Activated T-helper 1 cell treated with anti-CD3 and anti-CD28 coated beads, Interleukin-12 subunit alpha, Interleukin-12 subunit beta, Interleukin-2, Interleukin-4 antibody, amounts not matched to agents 30 ng/mL and 10 ng/mL and 1 ng/mL, durations not matched to agents 14 hours and 24 hours and 36 hours (primary cell): ENCODE measurements around the gene EIF2B4. TPM values are rescaled to one million over a fixed set of nuclear protein-coding genes. Genes with fewer than 3 reads are reported as not detected.

ENCODE experiments used
- DNase-seq: peaks from one replicate; pipeline ENCODE4 v3.0.0; 2021; ENCODE audit warnings: low spot score
- H3K27ac Mint-ChIP-seq: one replicate; pipeline ENCODE4 v1.8.0; 2021; ENCODE audit warnings: mild to moderate bottlenecking, mixed read lengths
- H3K27me3 Mint-ChIP-seq: one replicate; pipeline ENCODE4 v1.8.0; 2022; ENCODE audit warnings: mild to moderate bottlenecking, moderate library complexity, mixed read lengths; ENCODE audit not compliant: insufficient read depth
- H3K36me3 Mint-ChIP-seq: one replicate; pipeline ENCODE4 v1.8.0; 2021; ENCODE audit warnings: low read depth, mixed read lengths
- H3K4me1 Mint-ChIP-seq: one replicate; pipeline ENCODE4 v1.8.0; 2021; ENCODE audit warnings: low read depth, mixed read lengths
- H3K4me3 Mint-ChIP-seq: one replicate; pipeline ENCODE4 v1.8.0; 2021; ENCODE audit warnings: mild to moderate bottlenecking, moderate library complexity, mixed read lengths
- H3K9me3 Mint-ChIP-seq: one replicate; pipeline ENCODE4 v1.8.0; 2021; ENCODE audit warnings: mixed read lengths
- intact Hi-C: fragments of 100-400 bp; cut with micrococcal nuclease; formaldehyde crosslinking; loops from one replicate; pipeline ENCODE4 v1.15.1; 2024
- total RNA-seq: library from RNA; stranded (reverse); gene quantifications from 2 replicates; pipeline ENCODE4 v1.2.3, GENCODE V29; 2022

Gene EIF2B4
- total RNA-seq = 53.9 and 55.8 TPM in 2 replicates

- DNase-seq = peak; percentile 100
- Mint-ChIP-seq H3K27me3 (no peaks in the 10 kb centered on the region), H3K9me3 (no peaks in the 10 kb centered on the region), H3K4me3 (peak within 1 kb of the TSS; percentile 96), H3K27ac (peak within 1 kb of the TSS; percentile 98), H3K4me1 (peaks cover 43% of the 10 kb centered on the region), H3K36me3 (peaks cover 57% of the 10 kb centered on the region)
- intact Hi-C loops = loop anchor here (1.0 kb wide), 14 partner anchors 10 to 319 kb away; partner anchors contain the start of genes AGBL5, CAD, GTF3C2 and IFT172
These were observed at the start of gene EIF2B4, which contains the start of gene SNX17 for GRCh38 chr2:27370026-27370815. EIF2B4 (minus strand) TSS chr2:27370338; CDS start chr2:27370314, 24 bp downstream. SNX17 (plus strand) TSS chr2:27370616; CDS start chr2:27370744, 128 bp downstream.

GRCh38 chr2:27416151-27416550, 46.0 kb upstream of the EIF2B4 start:
- Mint-ChIP-seq H3K4me3 (no peak overlapping the region), H3K36me3 (no peaks in the 10 kb centered on the region), H3K27ac (no peak overlapping the region), H3K9me3 (no peaks in the 10 kb centered on the region), H3K27me3 (peaks cover 6% of the 10 kb centered on the region), H3K4me1 (no peaks in the 10 kb centered on the region)
- intact Hi-C loops = no loop called here
- no peak for DNase-seq

DNA sequence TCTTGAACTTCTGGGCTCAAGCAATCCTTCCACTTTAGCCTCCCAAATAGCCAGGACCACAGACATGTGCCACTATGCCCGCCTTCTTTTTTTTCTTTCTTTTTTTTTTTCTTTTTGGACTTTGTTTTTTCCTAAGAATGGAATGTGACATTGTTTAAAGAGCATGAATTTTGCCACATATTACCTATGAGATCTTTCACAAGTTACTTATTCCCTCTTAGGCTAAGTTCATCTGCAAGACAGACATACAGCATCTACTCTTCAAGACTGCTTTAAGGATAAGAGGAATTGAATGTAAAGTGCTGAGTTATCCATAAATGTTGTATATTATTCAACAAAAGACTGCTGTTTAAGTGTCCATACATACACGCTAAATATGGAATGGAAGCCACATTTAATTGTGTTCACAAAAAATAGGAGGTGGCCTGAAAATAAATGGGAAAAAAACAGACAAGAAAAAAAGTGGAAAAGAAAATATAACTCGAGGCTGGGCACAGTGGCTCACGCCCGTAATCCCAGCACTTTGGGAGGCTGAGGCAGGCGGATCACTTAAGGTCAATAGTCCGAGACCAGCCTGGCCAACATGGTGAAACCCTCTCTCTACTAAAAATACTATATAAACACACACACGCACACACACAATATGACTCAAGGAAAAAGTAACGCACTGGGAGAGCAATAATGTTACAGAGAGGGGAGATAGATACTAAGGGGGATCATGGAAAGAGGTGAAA, 42.4 kb upstream of the EIF2B4 start:
- H3K4me1 Mint-ChIP-seq = peaks cover 16% of the 10 kb centered on the region
- no peak overlapping the region for H3K27ac Mint-ChIP-seq
- intact Hi-C loops = no loop called here
- H3K4me3 Mint-ChIP-seq = no peak overlapping the region
- DNase-seq = no peak
- peaks cover 3% of the 10 kb centered on the region for H3K36me3 Mint-ChIP-seq
- H3K27me3 Mint-ChIP-seq = peaks cover 2% of the 10 kb centered on the region
- H3K9me3 Mint-ChIP-seq = no peaks in the 10 kb centered on the region

DNA sequence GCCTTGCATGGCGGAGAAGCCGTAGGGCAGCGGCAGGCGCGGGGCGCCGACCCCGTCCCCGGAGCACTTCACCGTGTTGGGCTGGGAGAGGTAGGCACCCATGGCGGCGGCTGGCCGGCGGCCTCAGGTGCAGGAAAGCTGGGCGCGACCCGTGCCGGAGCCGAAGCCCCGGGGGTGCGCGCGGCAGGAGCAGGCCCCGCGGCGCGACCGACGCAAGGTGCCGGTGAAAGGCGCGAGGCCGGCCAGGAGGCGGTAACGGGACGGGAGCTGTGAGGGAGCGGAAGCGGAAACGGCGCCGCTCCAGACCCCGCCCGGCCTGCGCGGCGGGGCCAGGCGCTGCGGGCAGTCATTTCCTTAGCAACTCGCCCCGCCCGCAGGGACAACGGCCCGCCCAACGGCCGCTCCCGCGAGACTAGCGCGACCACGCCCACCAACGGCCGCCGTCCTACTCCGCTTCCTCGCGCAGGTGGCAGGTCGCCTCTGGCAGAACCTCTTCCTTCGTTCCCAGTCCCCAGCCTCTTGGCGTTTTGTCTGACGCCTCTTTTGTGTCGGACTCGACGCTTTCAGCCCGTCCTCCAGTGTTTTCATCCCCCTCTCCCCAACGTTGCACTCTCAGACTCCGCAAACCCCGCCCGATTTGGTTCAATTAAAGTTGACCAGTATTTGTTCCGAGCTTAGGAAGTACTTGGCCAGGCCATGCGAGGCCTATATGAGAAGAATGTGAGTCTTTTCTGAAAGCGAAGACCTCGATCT, 39.4 kb upstream of the EIF2B4 start, which contains the start of gene PPM1G:
Gene PPM1G (minus strand): TSS at position 271 of the 753 bp plus-strand sequence. CDS start 169 bp downstream, at position 102.
- intact Hi-C loops = loop anchor here (1.0 to 10.0 kb wide), 8 partner anchors 19 to 220 kb away; partner anchors contain the start of genes ATRAID, CAD, CCDC121 and EIF2B4
- peak; percentile 95 for DNase-seq
- H3K4me1 Mint-ChIP-seq = peaks cover 29% of the 10 kb centered on the region
- H3K9me3 Mint-ChIP-seq = no peaks in the 10 kb centered on the region
- peak within 1 kb of the TSS; percentile 90 for H3K4me3 Mint-ChIP-seq
- H3K36me3 Mint-ChIP-seq = peaks cover 13% of the 10 kb centered on the region
- H3K27ac Mint-ChIP-seq = peak within 1 kb of the TSS; percentile 89
- H3K27me3 Mint-ChIP-seq = peaks cover 2% of the 10 kb centered on the region

GRCh38 chr2:27408601-27409320, 38.6 kb upstream of the EIF2B4 start:
- Mint-ChIP-seq H3K4me1 (peaks cover 29% of the 10 kb centered on the region), H3K27ac (peak overlapping the region; percentile 80), H3K27me3 (no peaks in the 10 kb centered on the region), H3K4me3 (peak overlapping the region; percentile 90), H3K36me3 (peaks cover 13% of the 10 kb centered on the region), H3K9me3 (no peaks in the 10 kb centered on the region)
- DNase-seq = no peak
- intact Hi-C loops = loop anchor here (1.0 to 10.0 kb wide), 8 partner anchors 20 to 221 kb away; partner anchors contain the start of genes ATRAID, CAD, CCDC121 and EIF2B4

DNA sequence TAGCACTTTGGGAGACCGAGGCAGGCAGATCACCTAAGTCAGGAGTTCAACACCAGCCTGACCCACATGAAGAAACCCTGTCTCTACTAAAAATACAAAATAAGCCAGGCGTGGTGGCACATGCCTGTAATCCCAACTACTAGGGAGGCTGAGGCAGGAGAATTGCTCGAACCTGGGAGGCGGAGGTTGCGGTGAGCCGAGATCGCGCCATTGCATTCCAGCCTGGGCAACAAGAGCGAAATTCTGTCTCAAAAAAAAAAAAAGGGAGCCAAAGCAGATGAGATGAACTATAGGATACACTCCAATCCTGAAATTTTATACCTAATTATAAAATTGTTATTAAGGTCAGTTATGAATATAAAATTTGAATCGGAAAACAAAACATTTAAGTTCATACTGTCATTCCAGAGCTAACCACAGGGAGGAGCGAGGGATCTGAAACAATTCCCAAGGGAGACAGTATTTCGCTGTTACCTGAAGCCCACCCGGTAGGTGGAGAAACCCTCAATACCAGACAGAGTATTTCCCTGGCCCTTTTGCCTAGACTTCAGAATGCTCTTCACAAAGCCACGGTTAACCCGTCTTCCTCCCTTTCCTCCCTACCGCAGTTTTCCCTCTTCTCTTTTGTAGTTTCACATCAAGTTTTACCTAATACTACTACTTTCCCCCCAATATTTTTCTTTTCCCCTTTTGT, 37.8 kb upstream of the EIF2B4 start:
- Mint-ChIP-seq H3K36me3 (peaks cover 16% of the 10 kb centered on the region), H3K27me3 (no peaks in the 10 kb centered on the region), H3K4me3 (peak overlapping the region; percentile 90), H3K4me1 (peaks cover 29% of the 10 kb centered on the region), H3K9me3 (no peaks in the 10 kb centered on the region), H3K27ac (peak overlapping the region; percentile 80)
- DNase-seq = no peak
- intact Hi-C loops = loop anchor here (10.0 kb wide), 1 partner anchor 193 kb away; the partner anchor contains the start of genes ATRAID, CAD and SLC5A6

DNA sequence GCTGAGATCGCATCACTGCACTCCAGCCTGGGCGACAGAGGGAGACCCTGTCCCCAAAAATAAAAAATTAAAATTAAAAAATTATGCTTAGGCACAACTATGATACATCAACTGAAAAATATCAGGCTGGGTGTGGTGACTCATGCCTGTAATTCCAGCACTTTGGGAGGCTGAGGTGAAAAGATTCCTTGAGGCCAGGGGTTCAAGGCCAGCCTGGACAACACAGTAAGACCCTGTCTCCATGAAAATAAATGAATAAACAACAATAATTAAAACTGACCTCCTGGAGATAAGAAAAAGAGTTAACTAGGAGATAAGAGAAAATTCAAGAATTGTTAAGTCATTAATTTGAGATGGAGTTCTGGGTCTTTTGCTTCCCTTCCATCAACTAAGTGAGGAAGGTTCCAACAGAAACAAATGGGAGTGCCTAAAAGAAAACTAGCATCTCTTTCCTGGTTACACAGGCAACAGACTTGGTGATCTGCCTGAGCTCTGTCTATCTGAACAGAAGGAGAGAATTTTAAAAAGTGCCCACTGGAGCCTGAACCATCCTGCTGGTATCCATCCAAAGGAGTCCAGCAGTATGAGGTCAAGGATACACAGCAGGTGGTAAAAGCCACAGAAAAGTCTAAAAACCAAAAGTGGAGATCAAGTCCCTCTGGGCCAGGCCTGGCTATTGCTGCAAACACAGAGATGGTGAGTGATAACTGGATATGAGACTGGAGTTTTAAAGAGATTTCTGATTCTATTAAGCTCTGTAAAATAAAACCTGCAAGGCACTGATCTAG, 30.4 kb upstream of the EIF2B4 start:
- H3K4me3 Mint-ChIP-seq = peak overlapping the region; percentile 42
- no peaks in the 10 kb centered on the region for H3K9me3 Mint-ChIP-seq
- no peaks in the 10 kb centered on the region for H3K27me3 Mint-ChIP-seq
- peaks cover 35% of the 10 kb centered on the region for H3K4me1 Mint-ChIP-seq
- H3K27ac Mint-ChIP-seq = no peak overlapping the region
- no peak for DNase-seq
- H3K36me3 Mint-ChIP-seq = peaks cover 14% of the 10 kb centered on the region
- intact Hi-C loops = loop anchor here (10.0 kb wide), 1 partner anchor 186 kb away; the partner anchor contains the start of genes ATRAID, CAD and SLC5A6

DNA sequence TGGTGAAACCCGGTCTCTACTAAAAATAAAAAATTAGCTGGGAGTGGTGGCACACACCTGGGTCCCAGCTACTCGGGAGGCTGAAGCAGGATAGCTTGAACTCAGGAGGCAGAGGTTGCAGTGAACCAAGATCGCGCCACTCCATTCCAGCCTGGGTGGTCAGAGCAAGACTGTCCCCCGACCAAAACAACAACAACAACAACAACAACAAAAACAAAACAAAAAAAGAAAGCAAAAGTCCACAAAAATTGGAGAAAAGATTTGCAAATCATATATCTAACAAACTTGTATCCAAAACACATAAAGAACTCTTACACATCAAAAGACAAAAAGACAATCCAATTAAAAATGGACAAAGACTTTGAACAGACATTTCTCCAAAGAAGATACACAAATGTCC, 28.8 kb upstream of the EIF2B4 start:
- no peaks in the 10 kb centered on the region for H3K9me3 Mint-ChIP-seq
- no peak for DNase-seq
- no peaks in the 10 kb centered on the region for H3K27me3 Mint-ChIP-seq
- H3K4me1 Mint-ChIP-seq = peaks cover 35% of the 10 kb centered on the region
- no peak overlapping the region for H3K27ac Mint-ChIP-seq
- intact Hi-C loops = no loop called here
- H3K4me3 Mint-ChIP-seq = no peak overlapping the region
- H3K36me3 Mint-ChIP-seq = peaks cover 14% of the 10 kb centered on the region

- H3K27ac Mint-ChIP-seq = no peak overlapping the region
- H3K4me3 Mint-ChIP-seq = no peak overlapping the region
- H3K27me3 Mint-ChIP-seq = no peaks in the 10 kb centered on the region
- intact Hi-C loops = no loop called here
- DNase-seq = no peak
- no peaks in the 10 kb centered on the region for H3K9me3 Mint-ChIP-seq
- peaks cover 15% of the 10 kb centered on the region for H3K36me3 Mint-ChIP-seq
- peaks cover 36% of the 10 kb centered on the region for H3K4me1 Mint-ChIP-seq
These were observed 23.1 kb upstream of the EIF2B4 start for GRCh38 chr2:27393225-27393624.

- intact Hi-C loops = no loop called here
- Mint-ChIP-seq H3K9me3 (no peaks in the 10 kb centered on the region), H3K27ac (peak overlapping the region; percentile 62), H3K4me1 (peaks cover 26% of the 10 kb centered on the region), H3K4me3 (no peak overlapping the region), H3K36me3 (peaks cover 17% of the 10 kb centered on the region), H3K27me3 (no peaks in the 10 kb centered on the region)
- DNase-seq = no peak
These were observed 20.9 kb upstream of the EIF2B4 start for GRCh38 chr2:27390822-27391679.
